ENCODE measurements around the gene PISD. TPM values are rescaled to one million over a fixed set of nuclear protein-coding genes. Genes with fewer than 3 reads are reported as not detected.

PISD gene
- total RNA-seq, 1 donor from 2014 or later: 18.1 TPM

DNA sequence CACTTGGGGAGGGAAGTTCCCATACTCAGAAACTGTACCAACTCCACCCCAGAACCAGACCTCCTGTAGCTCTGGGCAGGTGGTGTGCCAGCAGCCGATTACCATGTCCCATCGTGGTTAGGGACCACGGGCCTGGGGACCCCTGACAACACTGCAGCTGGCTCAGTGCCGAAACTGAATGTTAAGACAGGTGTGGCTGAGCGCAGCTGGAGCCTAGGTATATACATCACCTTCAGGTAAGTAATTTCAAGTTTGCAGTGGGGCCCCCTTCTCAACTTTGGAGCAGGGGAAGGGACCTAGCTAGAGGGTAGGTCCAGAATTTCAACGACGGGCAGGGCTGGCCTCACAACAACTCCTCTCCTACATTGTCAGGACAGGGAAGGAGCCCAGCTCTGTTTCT, 20.7 kb upstream of the PISD start:
- Histone ChIP-seq H3F3A (ENCODE audit: low read depth) (peaks cover 24% of the 10 kb centered on the region), H3K9ac (no peak overlapping the region), H3K4me3 (no peak overlapping the region), H3K4me1 (no peaks in the 10 kb centered on the region), H3K4me2 (no peak overlapping the region), H2AFZ (replicated peaks) (no peak overlapping the region), H3K9me3 (ENCODE audit: low read depth) (no peaks in the 10 kb centered on the region), H3K27me3 (no peaks in the 10 kb centered on the region), H3K27ac (peak overlapping the region; percentile 1), H4K20me1 (ENCODE audit: low read depth) (no peaks in the 10 kb centered on the region), H3K79me2 (ENCODE audit: low read depth) (no peaks in the 10 kb centered on the region), H3K36me3 (peaks cover 7% of the 10 kb centered on the region)
- peaks cover 19% of the 10 kb centered on the region for H3K36me3 Mint-ChIP-seq
- H3K4me3 Mint-ChIP-seq: no peak overlapping the region
- H3K27me3 Mint-ChIP-seq (ENCODE audit: insufficient read depth, low read depth): peaks cover 5% of the 10 kb centered on the region
- no peaks in the 10 kb centered on the region for H3K4me1 Mint-ChIP-seq
- TF ChIP-seq EZH2 (IDR thresholded peaks at IDR 0.05) (no peak), EZH2phosphoT487 (IDR thresholded peaks at IDR 0.05) (no peak), CTCF (IDR thresholded peaks at IDR 0.05) (no peak)
- no peaks in the 10 kb centered on the region for H3K9me3 Mint-ChIP-seq
- DNase-seq (ENCODE audit: low spot score): no peak
- no peak overlapping the region for H3K27ac Mint-ChIP-seq

DNA sequence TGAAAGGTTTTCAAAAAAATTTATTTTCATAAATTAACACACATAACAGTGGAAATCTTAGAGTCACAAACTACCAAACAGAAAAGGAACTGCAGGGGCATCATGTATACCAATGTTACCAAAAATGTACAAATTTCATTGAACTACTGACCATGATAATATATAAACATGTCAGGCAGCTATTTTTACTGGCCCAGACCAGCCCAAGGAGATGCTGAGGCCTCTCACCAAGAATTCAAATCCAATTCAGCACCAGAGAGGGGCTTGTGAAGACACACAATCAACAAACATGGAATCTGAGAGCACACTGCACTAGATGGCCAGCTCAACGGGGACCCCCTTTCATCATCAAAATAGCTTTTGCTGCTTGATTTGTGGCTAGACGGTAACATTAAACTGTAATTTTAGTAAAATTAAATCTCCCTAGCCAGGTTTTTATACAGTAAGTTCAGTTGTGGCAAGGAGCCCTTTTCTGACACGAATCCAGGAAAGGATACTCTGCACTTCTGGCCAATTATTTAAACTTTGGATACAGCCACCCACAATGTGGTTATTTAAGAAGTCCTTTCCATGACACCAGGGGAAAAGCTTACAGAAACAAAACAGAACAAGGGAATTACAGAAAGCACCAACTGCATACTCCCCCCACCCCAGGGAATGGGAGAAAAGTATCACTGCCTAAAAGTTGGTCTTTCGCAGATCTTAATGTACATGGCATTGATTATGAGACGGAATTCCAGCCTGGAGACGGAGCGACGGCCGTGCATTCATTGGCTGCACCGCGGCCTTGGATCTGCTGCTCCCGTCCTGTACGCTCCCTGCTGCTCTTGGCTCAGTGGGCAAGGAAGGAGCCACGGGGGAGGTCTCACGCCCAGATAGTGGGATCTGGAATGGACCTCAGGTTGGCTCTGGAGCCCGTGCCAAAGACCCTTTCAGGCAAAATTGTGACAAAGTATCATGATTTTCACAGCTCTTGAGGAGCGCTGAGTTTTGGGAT, 19.6 kb upstream of the PISD start:
- Mint-ChIP-seq H3K4me1 (no peaks in the 10 kb centered on the region), H3K36me3 (peaks cover 17% of the 10 kb centered on the region), H3K4me3 (no peak overlapping the region), H3K27me3 (ENCODE audit: insufficient read depth, low read depth) (peaks cover 5% of the 10 kb centered on the region), H3K9me3 (no peaks in the 10 kb centered on the region), H3K27ac (no peak overlapping the region)
- H2AFZ ChIP-seq (replicated peaks): no peak overlapping the region
- TF ChIP-seq EZH2phosphoT487 (IDR thresholded peaks at IDR 0.05) (no peak), CTCF (IDR thresholded peaks at IDR 0.05) (no peak), EZH2 (IDR thresholded peaks at IDR 0.05) (no peak)
- no peaks in the 10 kb centered on the region for H3K9me3 ChIP-seq (ENCODE audit: low read depth)
- H3K27me3 ChIP-seq: no peaks in the 10 kb centered on the region
- H3K4me3 ChIP-seq: no peak overlapping the region
- no peak overlapping the region for H3K27ac ChIP-seq
- peaks cover 2% of the 10 kb centered on the region for H3K36me3 ChIP-seq
- peaks cover 24% of the 10 kb centered on the region for H3F3A ChIP-seq (ENCODE audit: low read depth)
- H4K20me1 ChIP-seq (ENCODE audit: low read depth): no peaks in the 10 kb centered on the region
- no peaks in the 10 kb centered on the region for H3K79me2 ChIP-seq (ENCODE audit: low read depth)
- no peak overlapping the region for H3K9ac ChIP-seq
- no peak for DNase-seq (ENCODE audit: low spot score)
- no peaks in the 10 kb centered on the region for H3K4me1 ChIP-seq
- H3K4me2 ChIP-seq: no peak overlapping the region

- no peak for DNase-seq (ENCODE audit: low spot score)
- H4K20me1 ChIP-seq (ENCODE audit: low read depth): no peaks in the 10 kb centered on the region
- H3K27ac ChIP-seq: no peak overlapping the region
- no peak overlapping the region for H3K9ac ChIP-seq
- no peak overlapping the region for H3K4me3 ChIP-seq
- no peaks in the 10 kb centered on the region for H3K4me1 Mint-ChIP-seq
- no peaks in the 10 kb centered on the region for H3K4me1 ChIP-seq
- H3K36me3 Mint-ChIP-seq: peaks cover 15% of the 10 kb centered on the region
- H3K27ac Mint-ChIP-seq: no peak overlapping the region
- H3K9me3 Mint-ChIP-seq: no peaks in the 10 kb centered on the region
- TF ChIP-seq CTCF (IDR thresholded peaks at IDR 0.05): no peak
- TF ChIP-seq EZH2phosphoT487 (IDR thresholded peaks at IDR 0.05): no peak
- no peak for TF ChIP-seq EZH2 (IDR thresholded peaks at IDR 0.05)
- H3K9me3 ChIP-seq (ENCODE audit: low read depth): no peaks in the 10 kb centered on the region
- H3K27me3 Mint-ChIP-seq (ENCODE audit: insufficient read depth, low read depth): peaks cover 5% of the 10 kb centered on the region
- peaks cover 24% of the 10 kb centered on the region for H3F3A ChIP-seq (ENCODE audit: low read depth)
- H2AFZ ChIP-seq (replicated peaks): no peak overlapping the region
- no peaks in the 10 kb centered on the region for H3K79me2 ChIP-seq (ENCODE audit: low read depth)
- H3K4me3 Mint-ChIP-seq: no peak overlapping the region
- no peaks in the 10 kb centered on the region for H3K27me3 ChIP-seq
- no peaks in the 10 kb centered on the region for H3K36me3 ChIP-seq
- H3K4me2 ChIP-seq: no peak overlapping the region
Measured at GRCh38 chr22:31680861-31681341, 18.9 kb upstream of the PISD start.

Data from neural progenitor cell (in vitro differentiated cells).